ENCODE results near the gene HSBP1L1. TPM values are rescaled to one million over a fixed set of nuclear protein-coding genes. Genes with fewer than 3 reads are reported as not detected.

HSBP1L1 gene
- total and polyA plus RNA-seq, 2 of the 13 experiments (the other 11 are each of a cell fraction or from before 2014, with no cell fraction given): 22.6 to 45.1 TPM

- TF ChIP-seq HNF4G (IDR thresholded peaks at IDR 0.05; ENCODE audit: borderline replicate concordance, low read depth, low read length) (no peak), HNF4G (CRISPR knock-in tag; IDR thresholded peaks at IDR 0.05; ENCODE audit: borderline replicate concordance, low read depth) (no peak), ZNF883 (CRISPR knock-in tag; IDR thresholded peaks at IDR 0.05; ENCODE audit: not compliant biosample characterization) (no peak), ZNF597 (CRISPR knock-in tag; IDR thresholded peaks at IDR 0.05) (no peak), ARID4A (CRISPR knock-in tag; IDR thresholded peaks at IDR 0.05; ENCODE audit: borderline replicate concordance) (peak; percentile 86; the same call in 1 of the 2 replicates), ZNF639 (CRISPR knock-in tag; conservative IDR thresholded peaks at IDR 0.05) (no peak; the same call in 1 of the 2 replicates), FOXA3 (CRISPR knock-in tag; IDR thresholded peaks at IDR 0.05) (peak; percentile 28; the same call in 1 of the 2 replicates), MXD4 (CRISPR knock-in tag; IDR thresholded peaks at IDR 0.05) (no peak), ZNF615 (CRISPR knock-in tag; IDR thresholded peaks at IDR 0.05; ENCODE audit: borderline replicate concordance) (no peak), ARNT2 (CRISPR knock-in tag; IDR thresholded peaks at IDR 0.05; ENCODE audit: low read depth) (peak; percentile 84), MAZ (IDR thresholded peaks at IDR 0.05; ENCODE audit: borderline replicate concordance, low read depth, low read length) (peak; percentile 7; the same call in 1 of the 2 replicates), MAZ (CRISPR knock-in tag; IDR thresholded peaks at IDR 0.05; ENCODE audit: low read depth) (peak; percentile 90), ESRRA (CRISPR knock-in tag; IDR thresholded peaks at IDR 0.05; ENCODE audit: low read depth) (no peak), AHDC1 (CRISPR knock-in tag; IDR thresholded peaks at IDR 0.05; ENCODE audit: borderline replicate concordance) (no peak), ZNF740 (CRISPR knock-in tag; IDR thresholded peaks at IDR 0.05) (peak; percentile 72; the same call in 1 of the 2 replicates)
Measured at GRCh38 chr18:79988451-79989194, 24.2 kb downstream of the HSBP1L1 start, which contains the start of gene TXNL4A (continued).

Data from HepG2 (cell line).